Inflammatory macrophage (primary cell): Measurements from ENCODE around the gene BSX.

Experiments
- DNase-seq, 2 donors: peaks; one replicate each; pipeline ENCODE4 v3.0.0-alpha.2; 2020 to 2022
- total RNA-seq, 18 experiments: gene quantifications; one replicate each; lab custom pipeline; 2026; ENCODE audit warnings: mixed read lengths in 6 of 18, inconsistent platforms in 2 of 18; lab: John Stamatoyannopoulos, UW

The BSX gene
- total RNA-seq = 0 to 0.08 (median 0) reads per million in 18 experiments

DNA sequence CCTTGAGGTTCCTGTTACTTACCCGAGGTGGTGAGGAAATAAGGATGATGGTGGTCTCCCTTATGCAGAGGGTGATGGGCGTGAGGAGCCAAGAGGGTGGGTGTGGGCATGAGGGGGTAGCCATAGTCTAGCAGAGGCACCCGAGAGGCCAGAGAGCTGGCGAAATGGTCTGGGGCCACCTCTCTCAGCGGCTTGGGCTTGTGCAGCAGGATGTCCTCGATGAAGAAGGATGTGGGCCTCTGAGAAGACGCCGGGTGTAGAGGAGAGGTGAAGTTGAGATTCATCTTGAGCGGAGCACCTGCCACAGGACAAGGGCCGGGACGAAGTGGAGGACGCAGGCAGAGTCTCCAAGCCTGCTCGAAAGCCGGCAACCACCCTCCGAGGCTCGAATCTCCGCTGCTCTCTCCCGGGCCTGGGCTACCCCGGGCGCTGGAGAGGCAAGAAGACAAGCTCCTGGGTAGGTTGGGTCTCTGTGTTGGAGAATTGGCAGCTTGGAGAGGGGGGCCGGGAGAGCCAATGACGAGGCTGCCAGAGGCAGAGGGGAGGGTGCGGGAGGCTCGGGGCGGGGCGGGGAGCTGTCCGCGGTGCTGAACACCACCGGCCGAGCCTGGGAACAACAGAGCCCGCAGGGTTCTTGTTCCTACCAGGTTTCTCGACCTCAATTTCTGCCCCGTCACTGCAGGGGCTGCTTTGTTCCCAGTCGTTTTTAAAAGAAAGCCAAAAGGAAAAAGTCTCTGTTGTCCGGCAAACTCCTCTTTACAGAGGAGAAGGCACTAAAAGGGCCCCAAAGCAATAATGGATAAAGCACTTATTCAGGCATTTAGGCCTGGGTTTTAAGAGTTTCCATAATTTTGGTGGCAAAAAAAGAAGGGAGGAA, at the start of gene BSX:
Gene BSX, minus strand, starts transcription at position 447 of the 877 bp plus-strand sequence. Its CDS starts 163 bp downstream, at position 284.
- DNase-seq = peak; percentile 15 to 35

DNA sequence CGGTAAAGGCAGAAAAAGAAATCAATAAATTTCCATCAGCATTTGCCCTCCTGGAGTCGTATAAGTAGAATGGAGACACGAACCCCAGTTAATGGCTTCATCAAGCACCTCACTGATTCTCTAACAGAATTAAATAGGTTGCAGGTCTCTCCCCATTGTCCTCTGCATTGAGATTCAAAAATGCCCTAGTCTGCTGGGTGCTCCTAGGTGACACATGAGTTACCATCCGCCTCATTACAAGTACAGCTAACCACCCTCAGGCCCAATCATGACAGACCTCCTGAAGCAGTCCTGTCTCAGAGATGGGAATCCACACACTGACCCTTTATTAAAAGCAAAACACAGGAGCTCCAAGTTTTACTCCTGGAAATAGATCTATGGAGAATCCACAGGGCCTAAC, 48.9 kb upstream of the BSX start:
- no peak for DNase-seq

DNA sequence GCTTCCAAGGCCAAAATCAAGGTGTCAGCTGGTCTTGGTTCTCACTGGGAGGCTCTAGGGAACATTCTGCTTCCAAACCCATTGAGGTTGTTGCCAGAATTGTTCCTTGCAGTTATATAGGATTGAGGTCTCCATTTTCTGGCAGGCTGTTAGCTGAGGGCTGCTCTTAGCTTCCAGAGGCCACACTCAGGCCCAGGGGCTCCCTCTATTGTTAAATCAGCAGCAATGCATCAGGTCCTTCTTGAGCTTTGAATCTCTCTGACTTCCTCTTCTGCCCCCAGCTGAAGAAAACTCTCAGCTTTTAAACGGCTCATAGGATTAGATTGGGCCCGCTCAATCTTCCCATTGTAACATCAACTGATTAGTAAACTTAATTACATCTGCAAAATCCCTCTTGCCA, 39.3 kb upstream of the BSX start:
- peak; percentile 82 to 83 for DNase-seq

DNA sequence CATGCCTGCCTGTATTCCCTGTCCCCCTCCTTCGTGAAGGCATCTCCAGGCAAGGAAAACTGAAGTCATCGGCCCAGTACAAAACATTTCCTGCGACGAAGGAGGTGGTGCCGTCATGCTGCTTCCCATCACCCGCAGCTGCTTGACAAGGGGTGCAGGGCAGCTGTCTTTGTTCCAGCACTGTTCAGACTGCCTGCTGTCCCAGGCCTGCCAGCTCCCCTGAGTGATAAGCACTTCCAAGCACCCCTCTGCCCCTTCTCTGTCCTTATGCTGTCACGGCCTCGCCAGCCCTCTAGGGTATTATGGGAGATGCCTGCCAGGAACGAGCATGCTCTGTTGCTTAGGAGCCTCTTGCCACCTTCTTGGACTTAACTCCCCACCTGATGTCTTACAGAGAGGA, 37.1 kb upstream of the BSX start:
- DNase-seq = no peak

DNA sequence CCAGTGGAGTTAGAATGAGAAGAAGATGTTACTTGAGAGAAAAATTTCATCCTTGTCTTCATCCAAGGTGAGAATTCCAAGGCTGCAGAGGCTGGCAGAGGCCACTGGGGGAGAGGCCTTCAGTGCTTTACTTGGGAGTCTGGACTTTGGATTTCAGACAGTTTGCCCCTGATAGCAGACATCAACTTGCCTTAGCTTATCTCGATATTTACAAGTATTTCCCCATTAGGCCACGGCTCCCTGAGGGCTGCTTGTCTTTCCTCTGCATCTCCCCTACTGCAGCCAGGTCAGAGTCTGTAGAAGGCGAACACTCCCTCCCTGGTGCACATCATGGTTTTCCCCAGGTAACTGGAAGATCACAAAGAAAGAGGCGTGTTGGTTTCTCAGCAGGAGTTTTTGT, 29.9 kb upstream of the BSX start:
- DNase-seq = no peak

GRCh38 chr11:123006860-123007542, 25.4 kb upstream of the BSX start:
- no peak for DNase-seq

DNA sequence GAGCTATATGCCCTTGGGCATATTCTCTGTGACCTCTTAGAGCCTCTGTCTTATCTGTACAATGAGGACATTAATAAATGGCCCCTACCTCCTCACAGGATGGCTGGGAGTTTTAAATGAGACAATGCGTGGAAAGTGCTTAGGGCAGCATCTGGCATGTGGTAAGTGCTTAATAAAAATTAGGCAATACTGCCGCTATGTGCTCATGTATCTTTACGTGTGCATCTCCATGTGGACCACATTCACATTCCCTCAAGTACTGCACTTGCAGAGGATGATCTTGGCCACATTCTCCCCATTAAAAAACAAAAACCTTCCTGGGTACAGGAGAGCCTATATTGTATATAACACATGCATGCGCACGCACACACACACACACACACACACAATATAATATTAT, 19.1 kb upstream of the BSX start:
- DNase-seq = no peak

DNA sequence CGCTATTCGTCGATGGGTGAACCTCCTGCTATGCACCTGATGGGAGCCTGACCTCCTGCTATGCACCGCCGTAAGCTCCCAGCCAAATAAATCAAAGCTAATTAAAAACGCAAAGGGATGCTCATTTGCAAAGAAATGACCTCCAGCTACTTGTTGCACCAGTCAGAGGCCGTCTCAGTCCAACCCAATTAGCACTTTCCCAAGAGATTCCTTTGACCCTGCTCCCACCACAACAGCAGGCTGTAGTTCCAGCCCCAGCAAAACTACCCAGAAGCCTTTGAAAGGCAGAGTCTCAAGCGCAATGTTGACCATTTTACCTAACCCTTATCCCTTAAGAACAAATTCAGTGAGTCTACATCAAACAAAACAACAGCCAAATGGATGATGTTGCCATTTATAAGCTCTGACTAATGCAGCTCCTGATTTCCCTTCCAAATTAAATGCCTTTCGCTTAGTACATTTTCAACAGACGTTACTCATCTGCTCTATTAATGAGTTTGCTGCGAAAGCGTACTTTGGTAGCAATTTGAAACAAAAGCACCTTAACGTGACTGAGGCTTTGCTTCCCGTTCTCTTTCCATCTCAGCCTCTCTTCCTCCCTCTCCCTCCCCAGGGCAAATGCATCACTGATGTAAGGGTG, 17.2 kb upstream of the BSX start:
- no peak for DNase-seq

DNA sequence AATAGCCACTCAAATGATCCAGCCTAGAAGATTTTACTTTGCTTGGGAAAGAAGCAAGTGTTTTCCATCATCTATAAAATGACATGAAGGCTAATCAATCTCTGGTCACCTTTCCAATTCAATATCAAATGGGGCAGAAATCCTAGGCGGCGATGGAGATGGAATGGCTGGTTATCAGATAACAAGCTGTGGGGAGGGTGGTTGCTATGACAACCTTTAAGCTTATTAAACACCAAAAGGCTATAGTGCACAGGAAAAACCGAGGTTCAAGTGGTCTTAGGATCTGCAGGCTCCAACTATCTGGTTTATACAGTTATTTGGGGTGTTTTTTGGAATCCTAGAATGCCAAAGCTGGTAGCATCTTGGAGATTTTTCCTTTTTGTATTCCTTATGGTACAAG, 13.9 kb upstream of the BSX start:
- no peak for DNase-seq

DNA sequence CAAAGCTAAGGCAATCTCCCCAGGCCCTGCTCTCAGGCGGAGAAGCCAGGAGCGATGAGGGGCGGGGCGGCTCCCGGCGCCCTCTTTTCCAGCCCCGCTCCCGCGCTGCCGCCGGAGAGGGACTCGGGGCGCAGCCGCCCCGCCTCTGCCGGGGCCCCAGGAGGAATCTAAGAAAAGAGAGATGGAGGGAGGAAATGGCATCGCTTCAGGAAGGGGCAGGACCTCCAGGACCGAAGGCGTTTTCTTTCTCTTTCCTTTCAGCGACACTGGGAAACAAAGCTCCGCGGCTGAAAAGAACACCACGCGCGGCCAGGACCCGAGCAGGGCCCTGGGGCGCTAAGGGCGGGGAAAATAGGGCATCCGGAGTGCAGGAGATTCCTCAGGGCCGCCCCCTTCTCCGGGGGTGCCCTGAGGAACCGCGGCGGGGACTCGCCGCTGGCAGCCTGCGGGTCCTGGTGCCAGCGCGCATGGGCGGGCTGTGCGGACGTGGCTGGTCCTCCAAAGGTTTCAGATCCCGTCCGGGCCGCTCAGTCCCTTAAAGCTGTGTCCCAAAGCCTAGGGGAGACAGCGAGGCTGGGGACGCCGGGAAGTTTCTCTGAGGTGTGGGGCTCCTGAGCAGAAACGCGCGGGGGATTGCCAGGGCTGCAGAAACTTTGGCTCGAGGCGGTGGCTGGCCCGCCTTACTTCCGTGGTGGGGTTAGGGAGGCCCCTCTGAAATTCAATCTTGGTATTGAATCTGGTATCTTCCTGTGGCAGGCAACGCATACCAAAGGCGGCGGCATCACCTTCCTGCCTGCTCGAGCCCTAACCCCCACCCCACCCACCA, 2.8 kb upstream of the BSX start:
- peak in 1 of 2 donors; percentile 11 for DNase-seq

DNA sequence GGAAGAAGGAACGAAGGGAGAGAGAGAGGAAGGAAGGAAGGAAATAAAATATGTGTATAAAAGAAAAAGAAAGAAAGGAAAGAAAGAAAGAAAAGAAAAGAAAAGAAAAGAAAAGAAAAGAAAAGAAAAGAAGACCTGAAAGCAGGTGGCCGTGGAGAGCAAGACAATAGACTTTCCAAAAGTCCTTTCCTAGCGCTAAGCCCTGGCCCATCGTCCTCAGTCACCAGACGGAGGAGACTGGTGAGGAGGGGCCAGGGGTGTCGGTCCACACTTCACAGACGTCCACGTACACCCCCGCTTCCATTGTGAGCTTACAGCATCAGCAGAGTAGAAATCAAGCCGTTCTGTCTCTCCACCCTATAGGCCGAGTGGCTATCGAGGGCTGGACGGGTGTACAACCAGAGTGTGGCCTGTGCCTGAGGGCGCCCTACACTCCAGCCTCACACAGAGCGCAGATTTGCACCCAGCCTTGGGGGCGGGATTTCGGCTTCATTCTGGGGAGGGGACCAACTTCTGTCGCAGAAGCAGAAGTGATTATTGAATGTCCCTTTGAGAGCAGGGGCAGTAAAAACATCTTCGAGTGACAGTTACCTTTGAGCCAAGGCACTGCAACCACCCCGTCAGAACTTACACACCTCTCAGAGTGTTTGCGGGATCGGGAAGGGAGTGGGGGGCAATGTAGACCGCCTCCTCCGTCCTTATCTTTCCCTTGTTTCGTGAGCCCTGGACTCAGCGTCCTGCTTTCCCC, 2.0 kb upstream of the BSX start:
- no peak for DNase-seq

GRCh38 chr11:122979815-122980595, 1.6 kb downstream of the BSX start:
- no peak for DNase-seq

- no peak for DNase-seq
Observed at GRCh38 chr11:122979103-122979814, 2.4 kb downstream of the BSX start.

- DNase-seq = no peak
Observed at GRCh38 chr11:122978299-122978620, 3.4 kb downstream of the BSX start.

- no peak for DNase-seq
Observed at GRCh38 chr11:122977470-122978298, 4.0 kb downstream of the BSX start.

- DNase-seq = no peak
Observed at GRCh38 chr11:122976734-122977469, 4.7 kb downstream of the BSX start.

DNA sequence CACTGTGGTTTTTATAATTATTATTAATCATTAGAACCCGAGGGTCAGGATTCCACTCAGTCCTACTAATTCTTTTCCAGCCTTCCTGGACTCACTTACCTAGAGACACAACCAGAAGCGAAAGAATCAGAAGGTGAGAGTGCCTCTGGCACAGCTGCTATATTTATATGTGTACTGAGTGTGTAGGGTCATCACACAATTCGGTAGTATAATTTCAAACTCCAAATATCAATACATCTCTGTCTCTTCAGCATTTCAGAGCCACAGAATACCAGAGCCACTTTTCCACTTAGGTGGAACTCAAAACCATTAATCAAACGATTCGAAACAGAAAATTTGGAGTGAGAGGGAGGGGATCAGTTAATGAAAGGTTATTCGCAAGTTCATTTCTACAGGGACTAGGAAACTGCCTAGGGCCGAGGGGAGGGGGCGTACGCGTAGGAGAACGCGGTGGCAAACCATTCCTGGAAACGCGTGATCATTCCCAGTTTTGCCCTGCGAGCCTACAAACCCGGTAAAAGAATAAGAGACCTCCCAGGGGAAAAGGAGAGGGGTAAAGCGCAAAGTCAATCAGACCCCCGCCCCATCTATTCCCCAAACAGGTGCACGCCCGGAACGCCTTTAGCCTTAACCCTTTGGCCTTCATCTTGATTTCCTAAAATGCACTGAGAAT, 5.4 kb downstream of the BSX start:
- DNase-seq = no peak

GRCh38 chr11:122963961-122964360, 17.7 kb downstream of the BSX start:
- DNase-seq = no peak
